Measurements from ENCODE around the gene TRPM7. TPM values are rescaled to one million over a fixed set of nuclear protein-coding genes. Genes with fewer than 3 reads are reported as not detected.
"Not testable (repeated sequence)": the region's sequence is repeated elsewhere in the genome, so short reads cannot be mapped to it uniquely, and the experiment has no call there.

Gene TRPM7, protein sequence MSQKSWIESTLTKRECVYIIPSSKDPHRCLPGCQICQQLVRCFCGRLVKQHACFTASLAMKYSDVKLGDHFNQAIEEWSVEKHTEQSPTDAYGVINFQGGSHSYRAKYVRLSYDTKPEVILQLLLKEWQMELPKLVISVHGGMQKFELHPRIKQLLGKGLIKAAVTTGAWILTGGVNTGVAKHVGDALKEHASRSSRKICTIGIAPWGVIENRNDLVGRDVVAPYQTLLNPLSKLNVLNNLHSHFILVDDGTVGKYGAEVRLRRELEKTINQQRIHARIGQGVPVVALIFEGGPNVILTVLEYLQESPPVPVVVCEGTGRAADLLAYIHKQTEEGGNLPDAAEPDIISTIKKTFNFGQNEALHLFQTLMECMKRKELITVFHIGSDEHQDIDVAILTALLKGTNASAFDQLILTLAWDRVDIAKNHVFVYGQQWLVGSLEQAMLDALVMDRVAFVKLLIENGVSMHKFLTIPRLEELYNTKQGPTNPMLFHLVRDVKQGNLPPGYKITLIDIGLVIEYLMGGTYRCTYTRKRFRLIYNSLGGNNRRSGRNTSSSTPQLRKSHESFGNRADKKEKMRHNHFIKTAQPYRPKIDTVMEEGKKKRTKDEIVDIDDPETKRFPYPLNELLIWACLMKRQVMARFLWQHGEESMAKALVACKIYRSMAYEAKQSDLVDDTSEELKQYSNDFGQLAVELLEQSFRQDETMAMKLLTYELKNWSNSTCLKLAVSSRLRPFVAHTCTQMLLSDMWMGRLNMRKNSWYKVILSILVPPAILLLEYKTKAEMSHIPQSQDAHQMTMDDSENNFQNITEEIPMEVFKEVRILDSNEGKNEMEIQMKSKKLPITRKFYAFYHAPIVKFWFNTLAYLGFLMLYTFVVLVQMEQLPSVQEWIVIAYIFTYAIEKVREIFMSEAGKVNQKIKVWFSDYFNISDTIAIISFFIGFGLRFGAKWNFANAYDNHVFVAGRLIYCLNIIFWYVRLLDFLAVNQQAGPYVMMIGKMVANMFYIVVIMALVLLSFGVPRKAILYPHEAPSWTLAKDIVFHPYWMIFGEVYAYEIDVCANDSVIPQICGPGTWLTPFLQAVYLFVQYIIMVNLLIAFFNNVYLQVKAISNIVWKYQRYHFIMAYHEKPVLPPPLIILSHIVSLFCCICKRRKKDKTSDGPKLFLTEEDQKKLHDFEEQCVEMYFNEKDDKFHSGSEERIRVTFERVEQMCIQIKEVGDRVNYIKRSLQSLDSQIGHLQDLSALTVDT (N-terminal part only)
- 34.5 TPM for total RNA-seq
- long read RNA-seq, partial matches to known transcripts: 10 of 19 reads
- long read RNA-seq, other reads (novel, unspliced or antisense): 8 of 19 reads

DNA sequence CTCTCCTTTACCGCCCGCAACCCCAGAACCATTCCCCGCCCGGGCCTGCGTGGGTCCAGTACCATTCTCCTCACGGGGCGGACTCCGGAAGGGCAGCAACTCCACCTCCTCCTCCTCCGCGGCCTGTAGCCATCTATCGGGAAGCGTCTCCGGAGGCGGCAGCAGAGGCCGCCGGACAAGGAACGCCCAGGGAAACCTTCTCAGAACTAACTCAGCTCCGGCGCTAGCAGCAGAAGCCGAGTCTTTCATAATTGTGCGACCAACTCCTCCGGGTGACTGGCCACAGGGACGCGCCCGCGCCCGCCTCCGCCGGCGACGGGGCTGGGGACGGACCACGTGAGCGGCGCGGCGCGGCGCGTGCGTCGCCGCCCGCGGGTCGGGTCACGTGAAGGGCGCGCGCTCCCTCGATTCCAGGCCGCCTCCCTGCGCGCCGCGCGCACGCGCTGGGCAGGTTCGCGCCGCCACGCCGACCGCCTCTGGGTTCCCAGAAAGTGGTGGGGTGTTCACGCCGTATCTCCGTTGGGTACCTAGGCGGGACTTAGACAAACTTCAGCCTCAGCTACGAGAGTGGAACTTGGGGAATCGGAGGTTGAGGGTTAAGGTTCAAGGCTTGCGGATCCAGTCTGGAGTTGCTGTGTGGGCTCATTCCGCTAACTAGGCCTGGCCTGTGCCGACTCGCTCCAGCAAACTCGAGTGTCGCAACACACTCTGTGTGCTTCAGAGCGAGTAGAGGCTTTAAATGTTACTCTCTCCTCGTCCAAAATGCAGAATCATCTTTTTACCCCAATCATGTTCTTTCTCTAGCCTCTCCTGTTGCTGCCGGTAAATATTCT, at the start of gene TRPM7:
Gene TRPM7, minus strand, starts transcription at position 329 of the 833 bp plus-strand sequence. Its CDS starts 264 bp downstream, at position 65.
- intact Hi-C loops (cut with DNase I): loop anchor here (1.0 to 5.0 kb wide), 2 partner anchors 79 to 221 kb away; partner anchors contain the start of genes AP4E1 and SPPL2A
- peak; percentile 95 for DNase-seq (ENCODE audit: low spot score)

DNA sequence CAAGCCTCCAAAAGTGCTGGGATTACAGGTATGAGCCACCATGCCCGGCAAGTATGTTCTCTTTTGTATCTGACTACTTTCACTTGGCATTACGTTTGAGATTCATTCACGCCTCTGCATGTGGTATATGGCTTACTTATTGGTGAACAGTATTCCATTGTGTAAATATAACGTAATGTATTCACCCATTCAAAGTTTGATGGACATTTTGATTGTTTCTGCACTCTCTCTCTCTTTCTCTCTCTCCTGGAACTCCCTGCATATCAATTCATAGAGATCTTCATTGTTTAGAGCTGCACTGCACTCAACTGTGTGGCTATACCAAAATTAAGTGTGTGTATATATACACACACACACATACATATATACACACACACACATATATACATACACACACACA, 48.6 kb upstream of the TRPM7 start:
- DNase-seq (ENCODE audit: low spot score): no peak
- intact Hi-C loops (cut with DNase I): no loop called here

GRCh38 chr15:50726315-50726714, 39.7 kb upstream of the TRPM7 start:
- no peak for DNase-seq (ENCODE audit: low spot score)
- intact Hi-C loops (cut with DNase I): no loop called here

DNA sequence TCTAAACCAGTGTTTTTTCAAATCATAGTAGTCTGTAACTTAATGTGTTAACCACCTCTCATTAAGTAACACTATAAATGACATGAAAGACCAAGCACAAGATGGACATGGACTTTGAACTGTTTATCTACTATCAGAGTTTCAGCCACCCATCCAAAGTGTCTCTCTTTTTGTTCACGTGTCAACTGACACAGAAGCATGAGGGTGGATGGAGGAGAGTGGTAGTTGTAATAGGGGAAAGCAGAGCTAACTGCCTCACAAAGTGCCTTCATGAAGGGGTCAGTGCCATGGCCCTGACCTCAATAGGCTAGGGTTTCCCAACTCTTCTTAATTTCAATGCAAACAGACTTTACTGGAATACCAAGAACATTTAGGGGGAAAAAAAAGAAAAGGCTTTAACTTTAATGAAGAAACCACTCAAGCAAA, 32.1 kb upstream of the TRPM7 start:
- DNase-seq (ENCODE audit: low spot score): no peak
- intact Hi-C loops (cut with DNase I): no loop called here

DNA sequence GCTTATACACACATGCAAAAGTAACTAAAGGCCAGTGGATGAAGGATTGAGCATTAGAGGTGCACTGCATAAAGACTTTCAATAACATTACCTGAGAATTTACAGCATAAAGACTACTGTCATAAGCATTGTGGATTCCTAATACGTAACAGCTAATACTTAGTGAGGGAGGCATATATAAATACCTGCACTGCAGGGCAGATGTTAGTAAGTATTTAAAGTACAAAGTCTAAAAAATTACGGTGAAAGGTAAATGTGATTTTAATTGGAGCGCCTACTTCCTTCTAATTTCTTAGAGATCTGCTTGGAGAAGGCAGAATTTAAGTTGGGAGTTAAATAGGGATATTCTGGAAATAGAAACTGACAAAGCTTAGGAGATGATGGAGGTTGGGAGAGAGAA, 25.4 kb upstream of the TRPM7 start:
- intact Hi-C loops (cut with DNase I): loop anchor here (5.0 kb wide), 2 partner anchors 35 to 55 kb away; partner anchors contain the start of gene SPPL2A
- DNase-seq (ENCODE audit: low spot score): no peak

- DNase-seq (ENCODE audit: low spot score): no peak
- intact Hi-C loops (cut with DNase I): loop anchor here (5.0 kb wide), 2 partner anchors 37 to 57 kb away; partner anchors contain the start of gene SPPL2A
Measured at GRCh38 chr15:50710585-50710984, 24.0 kb upstream of the TRPM7 start.

GRCh38 chr15:50707878-50708427, 21.4 kb upstream of the TRPM7 start:
- no peak for DNase-seq (ENCODE audit: low spot score)
- intact Hi-C loops (cut with DNase I): no loop called here

- intact Hi-C loops (cut with DNase I): no loop called here
Measured at GRCh38 chr15:50702762-50703334, 16.3 kb upstream of the TRPM7 start.

GRCh38 chr15:50698101-50698500, 11.5 kb upstream of the TRPM7 start:
- intact Hi-C loops (cut with DNase I): no loop called here
- no peak for DNase-seq (ENCODE audit: low spot score)

More at GRCh38 chr15:50702762-50703334, 16.3 kb upstream of the TRPM7 start:
- no peak for DNase-seq (ENCODE audit: low spot score)

DNA sequence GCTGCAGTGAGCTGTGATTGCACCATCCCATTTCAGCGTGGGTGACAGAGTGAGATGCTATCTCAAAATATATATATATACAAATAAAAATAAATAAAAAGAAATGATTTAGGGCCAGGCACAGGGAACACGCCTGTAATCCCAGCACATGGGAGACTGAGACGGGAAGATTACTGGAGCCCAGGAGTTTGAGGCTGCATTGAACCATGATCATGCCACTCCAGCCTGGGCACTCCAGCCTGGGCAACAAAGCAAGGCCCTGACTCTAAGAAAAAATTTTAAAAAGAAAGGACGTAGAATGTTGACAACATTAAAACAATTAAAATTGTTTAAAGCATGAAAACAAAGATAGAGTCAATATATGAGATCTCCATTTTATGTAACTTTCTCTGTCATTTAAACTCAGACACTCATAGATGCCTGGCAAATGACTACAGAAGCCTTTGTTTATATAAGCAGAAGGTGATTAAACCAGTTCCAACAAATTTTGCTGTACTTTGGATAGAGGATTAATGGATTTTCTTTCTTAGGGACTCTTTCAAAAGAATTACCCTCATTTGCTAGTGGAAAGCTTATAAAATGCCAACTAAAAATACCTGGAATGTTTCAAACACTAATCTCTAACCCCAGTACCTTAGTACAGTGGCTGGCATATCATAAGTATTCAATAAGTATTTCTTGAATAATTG, 10.7 kb upstream of the TRPM7 start:
- intact Hi-C loops (cut with DNase I): no loop called here
- no peak for DNase-seq (ENCODE audit: low spot score)

GRCh38 chr15:50694634-50695165, 8.1 kb upstream of the TRPM7 start:
- DNase-seq (ENCODE audit: low spot score); intact Hi-C loops (cut with DNase I): not testable (repeated sequence)

DNA sequence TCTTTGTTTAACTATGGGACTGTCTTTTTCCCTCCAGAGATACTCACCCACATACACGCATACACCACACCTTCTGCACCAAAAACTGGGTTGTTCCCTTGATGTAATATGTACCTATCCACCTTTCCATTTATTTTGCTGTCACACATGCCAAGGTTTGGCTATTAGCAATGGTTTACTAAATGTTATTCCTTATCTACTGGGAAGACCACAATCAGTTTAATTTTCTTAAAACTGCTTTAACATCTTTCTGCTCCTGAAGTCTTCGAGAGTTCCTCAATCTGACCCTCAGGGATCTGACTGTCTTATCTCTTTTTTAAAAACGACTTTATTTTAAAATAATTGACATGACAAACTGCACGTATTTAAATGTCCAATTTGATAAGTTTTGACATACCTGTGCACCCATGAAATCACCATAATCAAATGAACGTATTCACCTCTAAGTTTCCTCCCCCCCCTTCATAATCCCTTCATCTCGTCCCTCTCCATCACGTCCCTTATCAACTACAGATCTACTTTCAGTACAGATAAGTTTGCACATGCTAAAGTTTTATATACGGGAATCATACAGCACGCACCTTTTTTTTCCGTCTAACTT, 805 bp upstream of the TRPM7 start:
- intact Hi-C loops (cut with DNase I): loop anchor here (5.0 kb wide), 1 partner anchor 220 kb away; the partner anchor contains the start of gene AP4E1
- no peak for DNase-seq (ENCODE audit: low spot score)

- intact Hi-C loops (cut with DNase I): loop anchor here (1.0 to 5.0 kb wide), 2 partner anchors 79 to 221 kb away; partner anchors contain the start of genes AP4E1 and SPPL2A
- peak; percentile 85 for DNase-seq (ENCODE audit: low spot score)
Measured at GRCh38 chr15:50685976-50686468, 575 bp downstream of the TRPM7 start.

DNA sequence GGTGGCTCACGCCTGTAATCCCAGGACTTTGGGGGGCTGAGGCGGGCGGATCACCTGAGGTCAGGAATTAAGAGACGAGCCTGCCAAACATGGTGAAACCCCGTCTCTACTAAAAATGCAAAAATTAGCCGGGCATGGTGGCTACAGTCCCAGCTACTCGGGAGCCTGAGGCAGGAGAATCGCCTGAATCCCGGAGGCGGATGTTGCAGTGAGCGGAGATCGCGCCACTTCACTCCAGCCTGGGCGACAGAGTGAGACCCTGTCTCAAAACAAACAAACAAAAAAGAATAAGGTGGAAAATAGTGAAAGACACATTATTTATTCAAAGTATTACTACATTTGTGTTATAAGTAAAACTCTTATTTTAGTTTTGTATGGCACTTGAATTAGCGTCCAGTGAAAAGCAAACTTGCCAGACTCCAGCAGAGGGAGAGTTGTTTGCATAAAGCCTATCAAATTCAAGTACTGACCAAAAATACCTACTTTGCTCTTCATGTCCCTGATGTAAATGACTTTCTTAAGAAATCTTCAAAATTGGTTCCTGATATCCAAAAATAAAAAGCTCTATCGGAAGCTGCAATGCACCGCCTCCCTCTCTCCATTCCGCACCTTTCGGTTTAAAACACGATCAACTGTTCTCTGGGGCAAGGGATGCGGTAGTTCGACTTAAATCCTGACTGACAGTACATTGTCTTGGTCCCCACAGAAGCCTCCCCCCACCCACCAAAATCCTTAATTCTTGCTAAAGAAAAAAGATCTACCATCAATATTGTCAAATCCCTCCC, 1.2 kb downstream of the TRPM7 start:
- no peak for DNase-seq (ENCODE audit: low spot score)
- intact Hi-C loops (cut with DNase I): loop anchor here (5.0 kb wide), 1 partner anchor 222 kb away; the partner anchor contains the start of gene AP4E1

DNA sequence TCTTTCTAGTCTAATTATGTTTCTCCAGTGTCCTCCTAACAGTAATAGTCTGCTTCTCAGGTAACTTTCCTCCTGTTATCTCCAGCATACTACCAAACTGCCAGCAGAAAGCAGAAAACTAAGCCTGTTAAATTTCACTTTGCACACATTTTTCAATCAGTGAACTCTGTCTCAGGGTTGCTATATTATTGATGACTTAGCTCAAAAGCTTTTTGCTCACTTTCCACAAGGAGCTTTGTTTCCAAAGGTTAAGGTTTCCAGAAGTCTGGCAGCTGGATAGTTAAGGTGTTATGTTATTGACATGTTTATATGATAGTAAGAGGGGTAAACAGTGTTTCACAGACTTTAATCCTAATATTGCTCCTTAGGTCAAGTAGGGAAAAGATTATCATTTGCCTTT, 5.1 kb downstream of the TRPM7 start:
- DNase-seq (ENCODE audit: low spot score): no peak
- intact Hi-C loops (cut with DNase I): no loop called here
